GM06990 (cell line): ENCODE data around the gene CLSTN2.

Experiments
- DNase-seq: peaks from one replicate; pipeline ENCODE4 v3.0.0-alpha.2; 2011; ENCODE audit not compliant: insufficient read length; ENCODE audit errors: extremely low read depth
- H3K27me3 ChIP-seq: replicated peaks from 2 replicates; pipeline ENCODE4 v1.6.0; 2011; ENCODE audit warnings: low read length; ENCODE audit not compliant: control insufficient read depth, insufficient read depth
- H3K36me3 ChIP-seq: 2 replicates; pipeline ENCODE4 v1.5.1; 2011; ENCODE audit warnings: low read length; ENCODE audit not compliant: control insufficient read depth, insufficient read depth
- H3K4me3 ChIP-seq: replicated peaks from 2 replicates; pipeline ENCODE4 v1.5.1; 2011; ENCODE audit warnings: low read depth, mild to moderate bottlenecking, control low read depth, low read length
- TF ChIP-seq, protein P1 (sequence below): IDR thresholded peaks from 2 replicates; pipeline ENCODE4 v1.5.1; 2011; ENCODE audit warnings: low read length, control low read depth, mild to moderate bottlenecking, inconsistent platforms; ENCODE audit not compliant: insufficient read depth, poor library complexity, severe bottlenecking

The CLSTN2 gene

DNA sequence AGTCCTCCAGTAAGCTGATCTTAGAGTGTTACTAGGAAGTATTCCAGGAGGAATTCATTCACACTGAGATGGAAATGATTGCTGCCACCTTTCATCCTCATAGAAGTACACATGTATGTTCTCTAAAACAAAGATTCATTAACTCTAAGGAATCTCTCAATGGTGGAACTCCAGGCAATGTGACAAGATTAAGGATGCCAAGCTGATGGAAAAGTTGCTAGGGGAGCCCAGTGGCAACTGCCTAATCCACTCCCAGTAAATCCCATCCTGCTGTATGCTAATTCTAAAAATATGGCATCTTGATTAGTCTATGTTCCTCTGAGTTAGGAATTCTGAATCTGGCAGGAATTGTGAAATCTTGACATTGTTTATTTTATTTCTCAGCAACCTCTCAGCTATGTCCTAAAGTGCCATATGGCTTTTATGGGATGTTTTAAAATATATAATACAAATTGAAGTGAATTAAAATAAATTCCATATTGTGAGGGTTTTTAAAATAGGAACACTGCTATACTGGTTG lies 532.9 kb downstream of the CLSTN2 start:
- DNase-seq = no peak
- H3K27me3 ChIP-seq = no peaks in the 10 kb centered on the region; the same call in 1 of the 2 replicates
- TF ChIP-seq, protein P1, sequence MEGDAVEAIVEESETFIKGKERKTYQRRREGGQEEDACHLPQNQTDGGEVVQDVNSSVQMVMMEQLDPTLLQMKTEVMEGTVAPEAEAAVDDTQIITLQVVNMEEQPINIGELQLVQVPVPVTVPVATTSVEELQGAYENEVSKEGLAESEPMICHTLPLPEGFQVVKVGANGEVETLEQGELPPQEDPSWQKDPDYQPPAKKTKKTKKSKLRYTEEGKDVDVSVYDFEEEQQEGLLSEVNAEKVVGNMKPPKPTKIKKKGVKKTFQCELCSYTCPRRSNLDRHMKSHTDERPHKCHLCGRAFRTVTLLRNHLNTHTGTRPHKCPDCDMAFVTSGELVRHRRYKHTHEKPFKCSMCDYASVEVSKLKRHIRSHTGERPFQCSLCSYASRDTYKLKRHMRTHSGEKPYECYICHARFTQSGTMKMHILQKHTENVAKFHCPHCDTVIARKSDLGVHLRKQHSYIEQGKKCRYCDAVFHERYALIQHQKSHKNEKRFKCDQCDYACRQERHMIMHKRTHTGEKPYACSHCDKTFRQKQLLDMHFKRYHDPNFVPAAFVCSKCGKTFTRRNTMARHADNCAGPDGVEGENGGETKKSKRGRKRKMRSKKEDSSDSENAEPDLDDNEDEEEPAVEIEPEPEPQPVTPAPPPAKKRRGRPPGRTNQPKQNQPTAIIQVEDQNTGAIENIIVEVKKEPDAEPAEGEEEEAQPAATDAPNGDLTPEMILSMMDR = no peak
- no peaks in the 10 kb centered on the region for H3K36me3 ChIP-seq
- H3K4me3 ChIP-seq = no peak overlapping the region

DNA sequence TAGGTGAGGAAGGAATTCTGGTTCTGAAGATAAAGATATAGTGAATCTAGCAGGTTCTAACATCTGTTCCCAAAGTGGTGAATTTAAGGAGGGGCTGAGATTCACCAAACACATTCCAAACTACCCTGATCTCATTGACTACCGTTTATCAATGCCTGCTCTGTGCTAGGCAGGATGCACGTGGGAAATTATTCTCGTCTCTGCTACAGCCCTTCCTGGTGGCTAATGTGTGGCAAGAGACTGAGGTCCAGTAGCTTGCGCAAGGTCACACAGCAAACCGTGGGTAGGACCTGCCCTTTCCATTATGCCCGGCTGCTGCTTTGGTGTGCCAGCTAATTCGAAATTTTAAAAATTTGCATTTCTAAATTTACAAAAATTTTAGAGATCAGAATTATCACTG lies 533.4 kb downstream of the CLSTN2 start:
- TF ChIP-seq, protein P1 = no peak
- DNase-seq = no peak

DNA sequence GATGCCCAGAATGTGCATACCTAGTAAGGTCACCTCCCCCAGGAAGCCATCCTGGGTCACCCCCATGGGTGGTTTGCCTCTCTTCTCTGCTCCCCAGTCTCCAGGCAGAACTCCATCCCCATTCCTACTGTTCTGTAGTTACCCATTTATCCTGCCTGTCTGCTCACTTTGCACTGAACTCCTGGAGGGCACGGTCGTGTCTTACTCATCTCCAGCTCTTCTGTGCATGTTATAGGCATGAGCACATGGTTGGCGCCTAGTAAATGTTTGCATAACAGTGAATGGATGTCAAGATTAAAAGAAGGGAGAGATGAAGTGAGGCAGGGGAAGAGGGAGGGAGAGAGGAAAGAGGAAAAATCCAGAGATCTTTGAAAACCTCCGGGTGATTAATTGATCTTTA lies 534.5 kb downstream of the CLSTN2 start:
- TF ChIP-seq, protein P1 = no peak
- DNase-seq = no peak

More for the DNA sequence above, 533.4 kb downstream of the CLSTN2 start:
- no peaks in the 10 kb centered on the region for H3K36me3 ChIP-seq
- no peak overlapping the region for H3K4me3 ChIP-seq
- H3K27me3 ChIP-seq = no peaks in the 10 kb centered on the region

DNA sequence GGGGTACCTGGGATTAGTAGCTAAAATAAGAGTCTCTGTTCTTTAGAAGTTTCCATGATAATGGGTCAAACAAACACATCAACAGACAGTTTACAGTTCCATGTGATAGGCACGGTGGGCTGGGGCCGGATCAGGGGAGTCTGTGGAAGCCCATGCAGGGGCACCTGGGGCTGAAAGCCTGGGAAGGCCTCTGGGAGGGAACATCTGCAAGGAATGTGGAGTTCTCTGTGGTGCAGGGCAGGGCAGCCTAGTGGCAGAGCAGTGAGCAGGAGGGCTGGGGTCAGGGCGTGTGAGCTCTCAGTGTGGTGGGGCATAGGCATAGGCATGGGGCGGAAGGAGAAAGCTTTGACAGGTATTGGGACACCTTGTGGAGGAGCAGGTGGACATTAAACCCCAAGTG lies 535.2 kb downstream of the CLSTN2 start:
- no peak overlapping the region for H3K4me3 ChIP-seq
- no peaks in the 10 kb centered on the region for H3K36me3 ChIP-seq
- TF ChIP-seq, protein P1 = no peak
- no peaks in the 10 kb centered on the region for H3K27me3 ChIP-seq
- DNase-seq = no peak

More for the DNA sequence above, 534.5 kb downstream of the CLSTN2 start:
- H3K4me3 ChIP-seq = no peak overlapping the region
- H3K27me3 ChIP-seq = no peaks in the 10 kb centered on the region
- H3K36me3 ChIP-seq = no peaks in the 10 kb centered on the region

DNA sequence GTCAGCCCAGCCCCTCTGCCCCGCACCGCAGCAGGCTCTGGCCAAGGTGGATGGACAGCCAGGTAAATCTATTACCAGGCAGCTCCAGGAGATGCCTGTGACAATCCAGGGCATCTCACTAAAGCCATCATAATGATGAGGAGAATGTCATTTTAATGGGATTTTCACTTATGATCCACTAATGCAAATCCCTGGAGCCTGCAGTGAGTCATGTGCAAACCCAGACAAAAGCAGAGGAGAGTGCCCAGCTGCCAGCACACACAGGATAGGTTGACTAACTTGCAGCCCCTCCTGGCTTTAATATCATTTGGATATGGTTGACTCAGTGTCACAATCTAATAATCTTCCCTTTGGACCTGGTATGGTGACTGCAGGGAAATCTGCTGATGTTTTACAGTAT lies 536.0 kb downstream of the CLSTN2 start:
- TF ChIP-seq, protein P1 = no peak
- H3K4me3 ChIP-seq = no peak overlapping the region
- DNase-seq = no peak
- no peaks in the 10 kb centered on the region for H3K36me3 ChIP-seq
- no peaks in the 10 kb centered on the region for H3K27me3 ChIP-seq
